ENCODE measurements around the gene IL17REL.

DNA sequence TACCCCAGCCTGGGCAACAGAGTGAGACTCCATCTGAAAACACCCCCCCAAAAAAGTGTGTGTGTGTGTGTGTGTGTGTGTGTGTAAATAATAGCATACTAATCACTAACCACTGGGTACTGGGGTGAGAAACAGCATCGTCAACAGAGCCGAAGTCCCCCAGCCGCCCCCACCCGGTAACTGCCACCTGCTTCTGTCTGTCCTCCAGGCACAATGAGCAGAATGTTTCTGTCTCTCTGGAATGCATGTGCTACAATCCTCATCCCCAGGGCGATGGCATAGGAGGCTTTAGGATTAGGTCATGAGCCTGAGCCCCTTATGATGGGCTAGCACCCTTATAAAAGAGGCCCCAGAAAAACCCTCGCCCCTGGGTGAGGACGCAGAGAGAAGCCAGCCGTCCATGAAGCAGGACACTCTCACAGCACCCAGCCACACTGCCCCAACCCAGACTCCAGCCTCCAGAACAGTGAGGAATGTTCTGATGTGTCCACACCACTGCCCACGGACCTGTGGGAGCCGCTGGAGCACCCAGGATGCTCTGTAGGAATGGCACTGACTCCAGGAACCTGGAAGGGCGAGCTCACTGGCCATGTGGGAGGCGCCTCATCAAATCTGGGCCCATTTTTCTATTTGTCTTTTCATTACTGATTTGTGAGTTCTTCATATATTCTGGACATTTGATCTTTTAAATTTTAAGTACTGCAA is 35.6 kb upstream of the IL17REL start:
- TF ChIP-seq, protein P1, sequence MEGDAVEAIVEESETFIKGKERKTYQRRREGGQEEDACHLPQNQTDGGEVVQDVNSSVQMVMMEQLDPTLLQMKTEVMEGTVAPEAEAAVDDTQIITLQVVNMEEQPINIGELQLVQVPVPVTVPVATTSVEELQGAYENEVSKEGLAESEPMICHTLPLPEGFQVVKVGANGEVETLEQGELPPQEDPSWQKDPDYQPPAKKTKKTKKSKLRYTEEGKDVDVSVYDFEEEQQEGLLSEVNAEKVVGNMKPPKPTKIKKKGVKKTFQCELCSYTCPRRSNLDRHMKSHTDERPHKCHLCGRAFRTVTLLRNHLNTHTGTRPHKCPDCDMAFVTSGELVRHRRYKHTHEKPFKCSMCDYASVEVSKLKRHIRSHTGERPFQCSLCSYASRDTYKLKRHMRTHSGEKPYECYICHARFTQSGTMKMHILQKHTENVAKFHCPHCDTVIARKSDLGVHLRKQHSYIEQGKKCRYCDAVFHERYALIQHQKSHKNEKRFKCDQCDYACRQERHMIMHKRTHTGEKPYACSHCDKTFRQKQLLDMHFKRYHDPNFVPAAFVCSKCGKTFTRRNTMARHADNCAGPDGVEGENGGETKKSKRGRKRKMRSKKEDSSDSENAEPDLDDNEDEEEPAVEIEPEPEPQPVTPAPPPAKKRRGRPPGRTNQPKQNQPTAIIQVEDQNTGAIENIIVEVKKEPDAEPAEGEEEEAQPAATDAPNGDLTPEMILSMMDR (IDR thresholded peaks at IDR 0.05) = no peak
- TF ChIP-seq POLR2A (IDR thresholded peaks at IDR 0.05) = no peak

Measured in lower leg skin (tissue), 3 donors.